ENCODE data around the gene TMEM218.

DNA sequence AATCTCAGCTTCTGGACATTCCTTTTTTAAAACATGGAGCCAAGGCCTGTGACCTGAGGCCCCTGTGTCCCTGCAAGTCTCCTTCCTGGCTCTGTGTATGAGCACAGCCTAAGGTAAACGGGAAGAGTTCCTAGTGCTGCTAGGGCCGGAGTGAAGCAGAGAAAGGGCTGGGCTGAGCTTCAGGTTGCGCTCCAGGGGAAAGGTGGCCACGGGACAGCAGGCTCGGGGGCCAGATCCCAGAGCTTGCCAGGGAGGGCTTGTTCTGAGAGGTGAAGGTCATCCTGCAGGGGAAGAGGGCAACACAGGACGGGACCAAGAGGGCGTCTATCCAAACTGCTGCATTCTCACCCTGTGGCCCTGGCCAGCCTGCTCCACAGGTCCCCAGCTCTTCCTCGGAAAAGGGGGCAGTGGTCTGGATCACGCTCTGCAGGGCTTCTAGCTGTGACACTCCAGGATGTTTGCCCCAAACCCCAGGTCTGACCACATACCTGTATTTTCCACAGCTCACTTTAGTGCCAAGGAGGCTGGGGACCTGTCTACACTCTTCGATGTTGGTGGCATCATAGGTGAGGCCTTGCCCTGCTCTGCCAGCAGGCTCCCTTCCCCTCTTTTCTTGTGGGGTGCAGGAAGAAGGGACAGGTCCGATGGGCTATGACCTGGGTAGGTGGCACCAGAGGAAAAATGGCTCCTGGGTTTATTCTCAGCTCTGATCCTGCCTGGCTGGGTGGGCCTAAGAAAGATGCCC lies 27.9 kb downstream of the TMEM218 start:
- TF ChIP-seq, protein P1, sequence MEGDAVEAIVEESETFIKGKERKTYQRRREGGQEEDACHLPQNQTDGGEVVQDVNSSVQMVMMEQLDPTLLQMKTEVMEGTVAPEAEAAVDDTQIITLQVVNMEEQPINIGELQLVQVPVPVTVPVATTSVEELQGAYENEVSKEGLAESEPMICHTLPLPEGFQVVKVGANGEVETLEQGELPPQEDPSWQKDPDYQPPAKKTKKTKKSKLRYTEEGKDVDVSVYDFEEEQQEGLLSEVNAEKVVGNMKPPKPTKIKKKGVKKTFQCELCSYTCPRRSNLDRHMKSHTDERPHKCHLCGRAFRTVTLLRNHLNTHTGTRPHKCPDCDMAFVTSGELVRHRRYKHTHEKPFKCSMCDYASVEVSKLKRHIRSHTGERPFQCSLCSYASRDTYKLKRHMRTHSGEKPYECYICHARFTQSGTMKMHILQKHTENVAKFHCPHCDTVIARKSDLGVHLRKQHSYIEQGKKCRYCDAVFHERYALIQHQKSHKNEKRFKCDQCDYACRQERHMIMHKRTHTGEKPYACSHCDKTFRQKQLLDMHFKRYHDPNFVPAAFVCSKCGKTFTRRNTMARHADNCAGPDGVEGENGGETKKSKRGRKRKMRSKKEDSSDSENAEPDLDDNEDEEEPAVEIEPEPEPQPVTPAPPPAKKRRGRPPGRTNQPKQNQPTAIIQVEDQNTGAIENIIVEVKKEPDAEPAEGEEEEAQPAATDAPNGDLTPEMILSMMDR (IDR thresholded peaks at IDR 0.05), result no peak
- no peak for TF ChIP-seq POLR2AphosphoS5 (IDR thresholded peaks at IDR 0.05; ENCODE audit: insufficient read depth in 1 of 2, low read depth in 1 of 2)
